Measurements from ENCODE around the gene BSCL2. TPM values are rescaled to one million over a fixed set of nuclear protein-coding genes. Genes with fewer than 3 reads are reported as not detected.
A peak's percentile ranks its signal among the peaks of the same experiment; 100 is the strongest.

The BSCL2 gene
- total and polyA plus RNA-seq, 2 of the 13 experiments (the other 11 are each of a cell fraction or from before 2014, with no cell fraction given): 19.5 to 21.1 TPM

DNA sequence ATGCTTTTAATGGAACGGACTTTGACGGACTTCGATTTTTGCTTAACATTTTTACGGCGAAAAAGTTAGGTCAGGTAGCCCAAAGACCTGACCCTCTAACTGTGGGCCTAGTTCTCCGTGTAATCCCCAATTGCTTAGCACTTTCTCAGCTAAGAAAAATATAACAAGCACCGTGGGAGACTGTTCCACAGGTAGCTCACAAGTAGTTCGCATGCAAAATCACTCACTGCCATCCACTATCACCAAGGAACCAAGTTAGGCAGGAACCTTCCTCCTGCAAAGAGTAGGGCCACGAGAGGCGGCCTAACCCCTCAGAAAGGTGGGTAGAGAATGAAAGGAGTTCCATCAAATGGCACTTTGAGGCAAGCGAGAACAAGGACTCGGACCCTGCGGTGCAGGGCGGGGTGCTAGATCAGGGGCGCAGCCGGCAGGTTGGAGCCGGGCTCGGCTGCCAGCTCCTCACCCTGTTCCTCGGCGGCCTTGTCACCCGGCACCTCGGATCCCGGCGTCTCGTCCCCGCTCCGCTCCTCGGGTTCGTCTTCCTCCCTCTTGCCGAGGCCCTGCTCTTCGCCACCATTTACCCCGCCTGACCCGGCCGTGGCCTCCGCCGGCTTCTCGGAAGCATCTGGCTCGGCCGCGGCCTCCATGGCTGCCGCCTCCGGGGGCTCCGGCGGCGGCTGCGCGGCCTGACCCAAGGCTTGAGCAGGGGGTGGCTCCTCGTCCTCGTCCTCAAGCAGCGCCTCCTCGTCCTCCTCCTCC, 19.1 kb upstream of the BSCL2 start (continued):
- TF ChIP-seq ZNF234 (CRISPR knock-in tag; conservative IDR thresholded peaks at IDR 0.05) (no peak), ZNF558 (CRISPR knock-in tag; IDR thresholded peaks at IDR 0.05; ENCODE audit: borderline replicate concordance) (no peak), ZNF605 (CRISPR knock-in tag; IDR thresholded peaks at IDR 0.05) (0 out of 2 replicates have a peak, but pooled peaks have one; percentile 16), ZSCAN20 (CRISPR knock-in tag; IDR thresholded peaks at IDR 0.05; ENCODE audit: borderline replicate concordance) (no peak), HHEX (CRISPR knock-in tag; IDR thresholded peaks at IDR 0.05) (no peak), ZBTB7A (CRISPR knock-in tag; IDR thresholded peaks at IDR 0.05) (0 out of 2 replicates have a peak, but pooled peaks have one; percentile 5), STAT6 (CRISPR knock-in tag; IDR thresholded peaks at IDR 0.05; ENCODE audit: borderline replicate concordance) (no peak), ZNF441 (CRISPR knock-in tag; IDR thresholded peaks at IDR 0.05; ENCODE audit: borderline replicate concordance) (peak; percentile 79; the same call in 1 of the 2 replicates), ZNF556 (CRISPR knock-in tag; IDR thresholded peaks at IDR 0.05; ENCODE audit: borderline replicate concordance) (no peak), MED1 (CRISPR knock-in tag; IDR thresholded peaks at IDR 0.05) (no peak), ZFP91 (CRISPR knock-in tag; IDR thresholded peaks at IDR 0.05; ENCODE audit: borderline replicate concordance) (0 out of 2 replicates have a peak, but pooled peaks have one; percentile 3), SUZ12 (IDR thresholded peaks at IDR 0.05; ENCODE audit: low read depth, low read length) (no peak), ZNF33A (CRISPR knock-in tag; IDR thresholded peaks at IDR 0.05; ENCODE audit: borderline replicate concordance) (no peak), ZNF629 (CRISPR knock-in tag; conservative IDR thresholded peaks at IDR 0.05) (0 out of 2 replicates have a peak, but pooled peaks have one; percentile 5), ZNF572 (CRISPR knock-in tag; IDR thresholded peaks at IDR 0.05) (0 out of 2 replicates have a peak, but pooled peaks have one; percentile 57), ZNF101 (CRISPR knock-in tag; IDR thresholded peaks at IDR 0.05; ENCODE audit: borderline replicate concordance, low read depth) (no peak)
- TF ChIP-seq, protein P1, sequence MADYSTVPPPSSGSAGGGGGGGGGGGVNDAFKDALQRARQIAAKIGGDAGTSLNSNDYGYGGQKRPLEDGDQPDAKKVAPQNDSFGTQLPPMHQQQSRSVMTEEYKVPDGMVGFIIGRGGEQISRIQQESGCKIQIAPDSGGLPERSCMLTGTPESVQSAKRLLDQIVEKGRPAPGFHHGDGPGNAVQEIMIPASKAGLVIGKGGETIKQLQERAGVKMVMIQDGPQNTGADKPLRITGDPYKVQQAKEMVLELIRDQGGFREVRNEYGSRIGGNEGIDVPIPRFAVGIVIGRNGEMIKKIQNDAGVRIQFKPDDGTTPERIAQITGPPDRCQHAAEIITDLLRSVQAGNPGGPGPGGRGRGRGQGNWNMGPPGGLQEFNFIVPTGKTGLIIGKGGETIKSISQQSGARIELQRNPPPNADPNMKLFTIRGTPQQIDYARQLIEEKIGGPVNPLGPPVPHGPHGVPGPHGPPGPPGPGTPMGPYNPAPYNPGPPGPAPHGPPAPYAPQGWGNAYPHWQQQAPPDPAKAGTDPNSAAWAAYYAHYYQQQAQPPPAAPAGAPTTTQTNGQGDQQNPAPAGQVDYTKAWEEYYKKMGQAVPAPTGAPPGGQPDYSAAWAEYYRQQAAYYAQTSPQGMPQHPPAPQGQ (CRISPR knock-in tag; IDR thresholded peaks at IDR 0.05; ENCODE audit: borderline replicate concordance): no peak
- TF ChIP-seq, protein P2, sequence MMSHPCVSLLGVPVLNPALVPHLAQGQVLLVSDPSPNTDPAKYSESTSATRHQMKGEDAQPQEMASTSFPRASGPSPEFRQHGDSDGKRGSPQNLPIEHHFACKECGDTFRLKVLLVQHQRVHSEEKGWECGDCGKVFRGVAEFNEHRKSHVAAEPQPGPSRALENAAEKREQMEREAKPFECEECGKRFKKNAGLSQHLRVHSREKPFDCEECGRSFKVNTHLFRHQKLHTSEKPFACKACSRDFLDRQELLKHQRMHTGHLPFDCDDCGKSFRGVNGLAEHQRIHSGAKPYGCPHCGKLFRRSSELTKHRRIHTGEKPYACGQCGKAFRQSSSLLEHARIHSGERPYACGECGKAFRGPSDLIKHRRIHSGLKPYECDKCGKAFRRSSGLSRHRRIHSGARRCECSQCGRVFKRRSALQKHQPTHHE (CRISPR knock-in tag; IDR thresholded peaks at IDR 0.05; ENCODE audit: borderline replicate concordance): peak; percentile 72; the same call in 1 of the 2 replicates
- TF ChIP-seq, protein P3, sequence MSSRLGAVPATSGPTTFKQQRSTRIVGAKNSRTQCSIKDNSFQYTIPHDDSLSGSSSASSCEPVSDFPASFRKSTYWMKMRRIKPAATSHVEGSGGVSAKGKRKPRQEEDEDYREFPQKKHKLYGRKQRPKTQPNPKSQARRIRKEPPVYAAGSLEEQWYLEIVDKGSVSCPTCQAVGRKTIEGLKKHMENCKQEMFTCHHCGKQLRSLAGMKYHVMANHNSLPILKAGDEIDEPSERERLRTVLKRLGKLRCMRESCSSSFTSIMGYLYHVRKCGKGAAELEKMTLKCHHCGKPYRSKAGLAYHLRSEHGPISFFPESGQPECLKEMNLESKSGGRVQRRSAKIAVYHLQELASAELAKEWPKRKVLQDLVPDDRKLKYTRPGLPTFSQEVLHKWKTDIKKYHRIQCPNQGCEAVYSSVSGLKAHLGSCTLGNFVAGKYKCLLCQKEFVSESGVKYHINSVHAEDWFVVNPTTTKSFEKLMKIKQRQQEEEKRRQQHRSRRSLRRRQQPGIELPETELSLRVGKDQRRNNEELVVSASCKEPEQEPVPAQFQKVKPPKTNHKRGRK (CRISPR knock-in tag; IDR thresholded peaks at IDR 0.05): no peak

Data from HepG2 (cell line).